Esophagus (tissue), 2 donors: ENCODE data around the gene FAM110D. TPM values are rescaled to one million over a fixed set of nuclear protein-coding genes. Genes with fewer than 3 reads are reported as not detected.

Experiments used
- H3K27ac ChIP-seq, 2 donors: one replicate each; pipeline ENCODE4 v1.5.1; 2013; ENCODE audit warnings: low read depth in 2 of 2, mild to moderate bottlenecking in 2 of 2, inconsistent platforms in 1 of 2, low read length in 1 of 2, moderate library complexity in 1 of 2
- H3K27me3 ChIP-seq, 2 donors: one replicate each; pipeline ENCODE4 v1.6.1; 2013; ENCODE audit warnings: low read length in 2 of 2, control low read depth in 1 of 2, mild to moderate bottlenecking in 1 of 2; ENCODE audit not compliant: insufficient read depth in 2 of 2, control insufficient read depth in 1 of 2
- H3K36me3 ChIP-seq, 2 donors: one replicate each; pipeline ENCODE4 v1.6.1; 2013; ENCODE audit warnings: low read length in 1 of 2; ENCODE audit not compliant: control insufficient read depth in 2 of 2, insufficient read depth in 2 of 2
- H3K4me1 ChIP-seq, 2 donors: one replicate each; pipeline ENCODE4 v1.6.1; 2013; ENCODE audit warnings: low read length in 1 of 2; ENCODE audit not compliant: control insufficient read depth in 2 of 2, insufficient read depth in 2 of 2
- H3K4me3 ChIP-seq, 2 donors: one replicate each; pipeline ENCODE4 v1.5.1; 2013; ENCODE audit warnings: low read length in 2 of 2, mild to moderate bottlenecking in 2 of 2, low read depth in 1 of 2, moderate library complexity in 1 of 2
- H3K9me3 ChIP-seq, 2 donors: one replicate each; pipeline ENCODE4 v1.6.1; 2013; ENCODE audit warnings: mild to moderate bottlenecking in 2 of 2, low read depth in 1 of 2, low read length in 1 of 2, moderate library complexity in 1 of 2; ENCODE audit not compliant: control insufficient read depth in 2 of 2, insufficient read depth in 1 of 2
- WGBS, 2 donors: extraction: QIAGEN DNeasy Blood & Tissue Kit; methylation state at CpG; one replicate each; pipeline ENCODE4 v1.1.7; 2013; 5-methylcytosine and 5-hydroxymethylcytosine counted together
- polyA plus RNA-seq, 2 donors: library from polyadenylated mRNA; stranded (reverse); fragments of 200-250 nt; gene quantifications; one replicate each; pipeline ENCODE4 v1.2.3, GENCODE V29; 2013
- donor health status: healthy with polysubstance abuse.
- donor health status: Bipolar disorder and iron deficiency.

Gene FAM110D
- polyA plus RNA-seq, 2 donors = 0.94 to 1.6 TPM

- H3K27ac ChIP-seq = no peak overlapping the region
- WGBS, 2 donors = 80 to 84% methylated on average over 9 of the region's 9 CpGs
- no peaks in the 10 kb centered on the region for H3K36me3 ChIP-seq
- H3K27me3 ChIP-seq = no peaks in the 10 kb centered on the region
- peaks cover 0 to 5% of the 10 kb centered on the region in 2 donors for H3K4me1 ChIP-seq
- H3K9me3 ChIP-seq = no peaks in the 10 kb centered on the region
- no peak overlapping the region for H3K4me3 ChIP-seq
Measured at GRCh38 chr1:26203642-26204318, 44.9 kb downstream of the FAM110D start.

GRCh38 chr1:26210147-26210870, 51.4 kb downstream of the FAM110D start:
- Histone ChIP-seq H3K27ac (no peak overlapping the region), H3K4me1 (no peaks in the 10 kb centered on the region), H3K9me3 (no peaks in the 10 kb centered on the region), H3K36me3 (no peaks in the 10 kb centered on the region), H3K4me3 (no peak overlapping the region), H3K27me3 (no peaks in the 10 kb centered on the region)
- 83 to 85% methylated on average over 5 of the region's 5 CpGs for WGBS, 2 donors

GRCh38 chr1:26212726-26213125, 53.8 kb downstream of the FAM110D start:
- H3K36me3 ChIP-seq = no peaks in the 10 kb centered on the region
- no peaks in the 10 kb centered on the region for H3K4me1 ChIP-seq
- no peaks in the 10 kb centered on the region for H3K9me3 ChIP-seq
- no peaks in the 10 kb centered on the region for H3K27me3 ChIP-seq
- no peak overlapping the region for H3K27ac ChIP-seq
- WGBS, 2 donors = 83 to 87% methylated on average over 5 of the region's 5 CpGs
- H3K4me3 ChIP-seq = no peak overlapping the region

GRCh38 chr1:26213335-26213905, 54.5 kb downstream of the FAM110D start:
- Histone ChIP-seq H3K9me3 (no peaks in the 10 kb centered on the region), H3K4me3 (no peak overlapping the region), H3K4me1 (no peaks in the 10 kb centered on the region), H3K27me3 (no peaks in the 10 kb centered on the region), H3K27ac (no peak overlapping the region), H3K36me3 (no peaks in the 10 kb centered on the region)
- WGBS, 2 donors = 77 to 82% methylated on average over 6 of the region's 6 CpGs

Other genes starting within 250 kb of the FAM110D start
- gene PAFAH2, start 161.0 kb upstream of the FAM110D start, polyA plus RNA-seq = 1 to 10 TPM; 5.7 to 5.8 TPM
- gene EXTL1, start 137.3 kb upstream of the FAM110D start, polyA plus RNA-seq = under 1 TPM; 0.09 to 0.45 TPM
- gene SLC30A2, start 113.0 kb upstream of the FAM110D start, polyA plus RNA-seq = under 1 TPM in 1 of 2 donors, not detected in 1; 0.01 TPM
- under 1 TPM; 0.10 to 0.19 TPM for gene TRIM63, start 91.4 kb upstream of the FAM110D start, polyA plus RNA-seq
- gene PDIK1L, start 47.3 kb upstream of the FAM110D start, polyA plus RNA-seq = 1 to 10 TPM; 2.6 to 3.7 TPM
- gene C1orf232, start 9.9 kb downstream of the FAM110D start, polyA plus RNA-seq = not detected
- 10 to 100 TPM; 42.3 to 63.3 TPM for gene ZNF593, start 10.8 kb downstream of the FAM110D start, polyA plus RNA-seq
- under 1 TPM; 0.12 to 0.22 TPM for gene ZNF593OS, start 12.8 kb downstream of the FAM110D start, polyA plus RNA-seq
- gene CNKSR1, start 18.4 kb downstream of the FAM110D start, polyA plus RNA-seq = 10 to 100 TPM; 18.7 to 31.9 TPM
- gene CATSPER4, start 31.5 kb downstream of the FAM110D start, polyA plus RNA-seq = not detected
- 1 to 10 TPM; 5.3 to 5.9 TPM for gene CEP85, start 75.1 kb downstream of the FAM110D start, polyA plus RNA-seq
- 100 to 1,000 TPM; 170 to 299 TPM for gene SH3BGRL3, start 121.0 kb downstream of the FAM110D start, polyA plus RNA-seq
- 10 to 100 TPM; 10.1 to 16.0 TPM for gene UBXN11, start 147.6 kb downstream of the FAM110D start, polyA plus RNA-seq
- 10 to 100 TPM; 17.0 to 20.6 TPM for gene CD52, start 158.9 kb downstream of the FAM110D start, polyA plus RNA-seq
- 100 to 1,000 TPM; 163 to 275 TPM for gene CRYBG2, start 195.1 kb downstream of the FAM110D start, polyA plus RNA-seq
- under 1 TPM; 0.28 to 0.51 TPM for gene ZNF683, start 213.7 kb downstream of the FAM110D start, polyA plus RNA-seq